ENCODE measurements around the gene NSUN3. TPM values are rescaled to one million over a fixed set of nuclear protein-coding genes. Genes with fewer than 3 reads are reported as not detected.

NSUN3 gene
- total RNA-seq: 23.5 and 25.7 TPM in 2 replicates
- total RNA-seq (2013): 19.5 TPM
- polyA plus RNA-seq: 6.5 and 7.4 TPM in 2 replicates
- 8.3 and 33.5 TPM in 2 replicates for polyA minus RNA-seq

DNA sequence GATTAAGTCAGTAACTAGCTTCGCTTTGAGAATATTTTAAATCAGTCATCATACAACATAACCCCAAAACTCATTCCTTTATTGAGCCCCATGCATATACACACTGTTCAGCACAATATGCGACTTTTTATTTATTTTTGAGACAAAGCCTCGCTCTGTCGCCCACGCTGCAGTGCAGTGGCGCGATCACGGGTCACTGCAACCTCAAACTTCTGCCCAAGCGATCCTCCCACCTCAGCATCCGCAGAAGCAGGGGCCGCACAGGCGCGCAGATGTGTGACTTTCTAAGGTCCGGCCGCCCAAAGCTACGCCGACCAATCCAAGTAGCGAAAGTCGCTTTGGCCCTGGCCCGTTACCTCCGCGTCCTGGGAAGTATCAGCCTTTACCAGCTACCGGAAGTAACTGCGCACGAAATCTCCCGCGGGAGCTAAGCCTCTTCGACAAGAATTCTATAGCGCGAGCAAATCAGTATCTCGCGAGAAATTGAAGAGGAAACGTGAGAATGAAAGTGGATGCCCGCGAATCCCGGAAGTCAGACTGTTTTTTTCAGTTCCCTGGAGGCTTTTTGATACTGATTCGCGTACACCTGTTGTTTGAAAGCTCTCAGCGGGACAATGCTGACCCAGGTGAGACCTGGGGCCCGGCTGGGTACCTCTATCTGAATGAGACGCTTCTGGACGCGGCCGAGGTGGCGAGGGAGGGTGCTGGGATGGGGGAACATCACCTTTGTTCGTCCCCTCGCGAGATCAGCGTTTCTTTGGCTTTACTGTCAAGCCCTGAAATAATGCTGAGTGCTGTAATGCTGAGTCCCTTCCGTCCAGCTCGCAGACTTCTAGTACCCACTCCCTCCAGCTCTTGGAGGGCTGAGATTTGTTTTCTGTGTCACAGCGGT, at the start of gene NSUN3, which contains the start of gene DHFR2:
Gene NSUN3 (plus strand): TSS at position 549 of the 892 bp plus-strand sequence. CDS start 66 bp downstream, at position 615.
Gene DHFR2 (minus strand): TSS at position 404 of the 892 bp plus-strand sequence. CDS start 1,405 bp downstream, outside the sequence.
- TF ChIP-seq EZH2 (IDR thresholded peaks at IDR 0.05; ENCODE audit: borderline replicate concordance, insufficient read depth, low read depth, low read length, poor library complexity, severe bottlenecking) (no peak), CTCF (IDR thresholded peaks at IDR 0.05) (no peak)
- CTCF ChIA-PET: interaction anchor here (0.7 to 2.8 kb wide), 7 partner anchors 9 to 83 kb away, joined by 3 to 11 read pairs (median 5); partner anchors contain the start of gene ARL13B
- intact Hi-C loops (cut with micrococcal nuclease): loop anchor here (1.0 kb wide), 1 partner anchor 82 kb away; the partner anchor contains the start of gene ARL13B
- WGBS (ENCODE audit: insufficient coverage): under 1% methylated on average over 47 of the region's 52 CpGs
- peak; percentile 95 for DNase-seq
- Histone ChIP-seq H3K27me3 (replicated peaks in 1 of 4; ENCODE audit: control extremely low read depth in 1 of 4, control insufficient read depth in 3 of 4, insufficient read depth in 4 of 4, low read length in 3 of 4) (no peaks in the 10 kb centered on the region), H3K27ac (ENCODE audit: low read length in 2 of 2) (peak within 1 kb of the TSS; percentile 94 to 99), H3K4me1 (ENCODE audit: control insufficient read depth in 2 of 2, insufficient read depth in 2 of 2, low read length in 2 of 2) (peaks cover 18 to 29% of the 10 kb centered on the region in 2 donors), H3K4me2 (replicated peaks; ENCODE audit: low read depth, low read length, poor library complexity, severe bottlenecking) (peak within 1 kb of the TSS; percentile 85), H4K20me1 (ENCODE audit: control insufficient read depth, insufficient read depth, low read length, poor library complexity, severe bottlenecking) (no peaks in the 10 kb centered on the region), H2AFZ (ENCODE audit: insufficient read depth, low read depth, low read length, poor library complexity, severe bottlenecking) (peak within 1 kb of the TSS; percentile 92), H3K9me3 (ENCODE audit: control extremely low read depth in 1 of 3, control insufficient read depth in 2 of 3, insufficient read depth in 1 of 3, low read length in 2 of 3) (peaks cover 0 to 2% (median 0%) of the 10 kb centered on the region in 3 donors), H3K36me3 (replicated peaks in 1 of 2; ENCODE audit: control extremely low read depth in 1 of 2, control insufficient read depth in 1 of 2, extremely low read depth in 1 of 2, insufficient read depth in 2 of 2, low read length in 1 of 2) (peaks cover 7 to 25% of the 10 kb centered on the region in 2 experiments), H3K4me3 (ENCODE audit: control extremely low read depth in 1 of 5, extremely low read depth in 1 of 5, insufficient read depth in 1 of 5, low read depth in 2 of 5, low read length in 4 of 5) (peak within 1 kb of the TSS; percentile 68 to 95 (median 93)), H3K9ac (ENCODE audit: low read length) (peak within 1 kb of the TSS; percentile 93), H3K79me2 (ENCODE audit: control insufficient read depth, insufficient read depth, low read length) (peaks cover 54% of the 10 kb centered on the region)
- H3K4me3 Mint-ChIP-seq: peak within 1 kb of the TSS; percentile 100
- no peaks in the 10 kb centered on the region for H3K27me3 Mint-ChIP-seq
- ATAC-seq (ENCODE audit: low read depth): peak; percentile 88
- peak within 1 kb of the TSS; percentile 100 for H3K27ac Mint-ChIP-seq
- H3K9me3 Mint-ChIP-seq (ENCODE audit: insufficient read depth): no peaks in the 10 kb centered on the region
- H3K4me1 Mint-ChIP-seq: peaks cover 48% of the 10 kb centered on the region
- POLR2A ChIA-PET: interaction anchor here (1.2 kb wide), 1 partner anchor 83 kb away, joined by 7 read pairs; the partner anchor contains the start of gene ARL13B
